Caco-2 (cell line): ENCODE data around the gene VPS33B. TPM values are rescaled to one million over a fixed set of nuclear protein-coding genes. Genes with fewer than 3 reads are reported as not detected.

Source experiments
- BruUV-seq: library from RNA; stranded (reverse); fragments of 400-500 nt; replicated peaks from 2 replicates; lab custom pipeline; 2021; lab: Mats Ljungman, UMichigan
- CTCF ChIA-PET: fragments of 300-600 bp; sonication (Branson Sonifier 250); formaldehyde crosslinking; loops from one replicate; lab custom pipeline; 2022; ENCODE audit warnings: antibody characterized with exemption; lab: Charles Lee
- POLR2A ChIA-PET: fragments of 300-600 bp; sonication (Branson Sonifier 250); formaldehyde crosslinking; loops from one replicate; lab custom pipeline; 2022; ENCODE audit warnings: antibody characterized with exemption; lab: Charles Lee
- DNase-seq, 2 experiments: peaks; one replicate each; pipeline versions ENCODE4 v3.0.0 to v3.0.0-alpha.2; 2020 to 2022
- H3K27me3 ChIP-seq: replicated peaks from 2 replicates; pipeline ENCODE4 v1.6.0; 2011; ENCODE audit warnings: low read length; ENCODE audit not compliant: control insufficient read depth, insufficient read depth
- H3K36me3 ChIP-seq: 2 replicates; pipeline ENCODE4 v1.5.1; 2011; ENCODE audit warnings: low read length; ENCODE audit not compliant: control insufficient read depth, insufficient read depth
- H3K4me1 ChIP-seq: fragments of 250-450 bp; sonication (Bioruptor Pico); 2 replicates; pipeline ENCODE4 v1.5.1; 2020; ENCODE audit warnings: mild to moderate bottlenecking
- H3K4me3 ChIP-seq: 2 replicates; pipeline ENCODE4 v1.5.1; 2011; ENCODE audit warnings: low read depth, mild to moderate bottlenecking, control low read depth, low read length
- H3K9me3 ChIP-seq: fragments of 250-450 bp; sonication (Bioruptor Pico); 2 replicates; pipeline ENCODE4 v1.5.1; 2020; ENCODE audit warnings: mild to moderate bottlenecking, moderate library complexity
- H3K27ac Mint-ChIP-seq: one replicate; pipeline ENCODE4 v1.8.0; 2022; ENCODE audit warnings: mixed read lengths; ENCODE audit not compliant: unreplicated experiment
- H3K27me3 Mint-ChIP-seq: one replicate; pipeline ENCODE4 v1.8.0; 2022; ENCODE audit warnings: mixed read lengths; ENCODE audit not compliant: insufficient read depth, unreplicated experiment
- H3K36me3 Mint-ChIP-seq: one replicate; pipeline ENCODE4 v1.8.0; 2022; ENCODE audit warnings: mild to moderate bottlenecking, mixed read lengths; ENCODE audit not compliant: insufficient read depth, unreplicated experiment
- H3K4me1 Mint-ChIP-seq: one replicate; pipeline ENCODE4 v1.8.0; 2022; ENCODE audit warnings: low read depth, mixed read lengths; ENCODE audit not compliant: unreplicated experiment
- H3K4me3 Mint-ChIP-seq: one replicate; pipeline ENCODE4 v1.8.0; 2022; ENCODE audit warnings: mild to moderate bottlenecking, moderate library complexity, mixed read lengths; ENCODE audit not compliant: unreplicated experiment
- H3K9me3 Mint-ChIP-seq: one replicate; pipeline ENCODE4 v1.8.0; 2022; ENCODE audit warnings: mixed read lengths; ENCODE audit not compliant: unreplicated experiment
- intact Hi-C: fragments of 100-400 bp; cut with micrococcal nuclease; formaldehyde crosslinking; loops from one replicate; pipeline ENCODE4 v1.10.0; 2022; ENCODE audit not compliant: unreplicated experiment
- total RNA-seq: library from RNA; stranded (reverse); gene quantifications from 2 replicates; pipeline ENCODE4 v1.2.3, GENCODE V29; 2022
- TF ChIP-seq, protein P1 (sequence below), 2 experiments: fragments of 200-600 bp in 1 of 2; IDR thresholded peaks; 1 replicate in 1 of 2; 2 replicates in 1 of 2; pipeline versions ENCODE4 v1.5.1 to v1.8.0; 2011 to 2022; ENCODE audit warnings: antibody characterized with exemption in 1 of 2, control low read depth in 1 of 2, inconsistent platforms in 1 of 2, low read depth in 1 of 2, low read length in 1 of 2, mild to moderate bottlenecking in 1 of 2, moderate library complexity in 1 of 2; ENCODE audit not compliant: insufficient read depth in 1 of 2, severe bottlenecking in 1 of 2, unreplicated experiment in 1 of 2

The VPS33B gene
- total RNA-seq, 1 experiment from 2014 or later = 13.7 TPM

DNA sequence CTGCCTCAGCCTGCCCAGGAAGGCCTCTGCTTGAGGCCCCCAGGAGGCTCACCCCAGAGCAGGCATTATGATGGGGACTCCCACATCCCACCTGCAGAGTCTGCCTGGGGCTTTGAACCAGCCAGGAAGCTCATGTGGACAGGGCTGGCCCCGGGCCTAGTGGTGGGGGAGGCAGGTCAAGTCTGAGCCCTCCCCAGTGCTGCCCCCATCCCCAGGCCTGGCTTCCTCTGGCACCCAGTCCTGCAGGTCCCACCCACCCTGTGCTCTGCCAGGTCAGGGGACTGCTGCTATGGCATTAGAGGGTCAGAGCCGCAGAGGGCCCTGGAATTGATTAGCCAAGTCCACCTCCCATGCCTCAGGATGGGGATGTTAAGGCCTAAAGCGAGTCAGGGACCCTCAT, 17.6 kb upstream of the VPS33B start:
- CTCF ChIA-PET = interaction anchor here (0.6 kb wide), 1 partner anchor 1521 kb away, joined by 4 read pairs; no protein-coding TSS in a partner anchor
- Histone ChIP-seq H3K36me3 (no peaks in the 10 kb centered on the region), H3K27me3 (no peaks in the 10 kb centered on the region; the same call in 1 of the 2 replicates), H3K9me3 (no peaks in the 10 kb centered on the region), H3K4me1 (no peaks in the 10 kb centered on the region), H3K4me3 (no peak overlapping the region)
- Mint-ChIP-seq H3K36me3 (peaks cover 2% of the 10 kb centered on the region), H3K4me1 (no peaks in the 10 kb centered on the region), H3K4me3 (no peak overlapping the region), H3K27me3 (peaks cover 11% of the 10 kb centered on the region), H3K27ac (no peak overlapping the region), H3K9me3 (no peaks in the 10 kb centered on the region)
- TF ChIP-seq, protein P1, sequence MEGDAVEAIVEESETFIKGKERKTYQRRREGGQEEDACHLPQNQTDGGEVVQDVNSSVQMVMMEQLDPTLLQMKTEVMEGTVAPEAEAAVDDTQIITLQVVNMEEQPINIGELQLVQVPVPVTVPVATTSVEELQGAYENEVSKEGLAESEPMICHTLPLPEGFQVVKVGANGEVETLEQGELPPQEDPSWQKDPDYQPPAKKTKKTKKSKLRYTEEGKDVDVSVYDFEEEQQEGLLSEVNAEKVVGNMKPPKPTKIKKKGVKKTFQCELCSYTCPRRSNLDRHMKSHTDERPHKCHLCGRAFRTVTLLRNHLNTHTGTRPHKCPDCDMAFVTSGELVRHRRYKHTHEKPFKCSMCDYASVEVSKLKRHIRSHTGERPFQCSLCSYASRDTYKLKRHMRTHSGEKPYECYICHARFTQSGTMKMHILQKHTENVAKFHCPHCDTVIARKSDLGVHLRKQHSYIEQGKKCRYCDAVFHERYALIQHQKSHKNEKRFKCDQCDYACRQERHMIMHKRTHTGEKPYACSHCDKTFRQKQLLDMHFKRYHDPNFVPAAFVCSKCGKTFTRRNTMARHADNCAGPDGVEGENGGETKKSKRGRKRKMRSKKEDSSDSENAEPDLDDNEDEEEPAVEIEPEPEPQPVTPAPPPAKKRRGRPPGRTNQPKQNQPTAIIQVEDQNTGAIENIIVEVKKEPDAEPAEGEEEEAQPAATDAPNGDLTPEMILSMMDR (IDR thresholded peaks at IDR 0.05; ENCODE audit: insufficient read depth in 1 of 2, low read depth in 1 of 2, low read length in 1 of 2, severe bottlenecking in 1 of 2, unreplicated experiment in 1 of 2) = no peak
- DNase-seq = no peak
- intact Hi-C loops = no loop called here
- POLR2A ChIA-PET = no interaction called here
- BruUV-seq = no TSS peak

DNA sequence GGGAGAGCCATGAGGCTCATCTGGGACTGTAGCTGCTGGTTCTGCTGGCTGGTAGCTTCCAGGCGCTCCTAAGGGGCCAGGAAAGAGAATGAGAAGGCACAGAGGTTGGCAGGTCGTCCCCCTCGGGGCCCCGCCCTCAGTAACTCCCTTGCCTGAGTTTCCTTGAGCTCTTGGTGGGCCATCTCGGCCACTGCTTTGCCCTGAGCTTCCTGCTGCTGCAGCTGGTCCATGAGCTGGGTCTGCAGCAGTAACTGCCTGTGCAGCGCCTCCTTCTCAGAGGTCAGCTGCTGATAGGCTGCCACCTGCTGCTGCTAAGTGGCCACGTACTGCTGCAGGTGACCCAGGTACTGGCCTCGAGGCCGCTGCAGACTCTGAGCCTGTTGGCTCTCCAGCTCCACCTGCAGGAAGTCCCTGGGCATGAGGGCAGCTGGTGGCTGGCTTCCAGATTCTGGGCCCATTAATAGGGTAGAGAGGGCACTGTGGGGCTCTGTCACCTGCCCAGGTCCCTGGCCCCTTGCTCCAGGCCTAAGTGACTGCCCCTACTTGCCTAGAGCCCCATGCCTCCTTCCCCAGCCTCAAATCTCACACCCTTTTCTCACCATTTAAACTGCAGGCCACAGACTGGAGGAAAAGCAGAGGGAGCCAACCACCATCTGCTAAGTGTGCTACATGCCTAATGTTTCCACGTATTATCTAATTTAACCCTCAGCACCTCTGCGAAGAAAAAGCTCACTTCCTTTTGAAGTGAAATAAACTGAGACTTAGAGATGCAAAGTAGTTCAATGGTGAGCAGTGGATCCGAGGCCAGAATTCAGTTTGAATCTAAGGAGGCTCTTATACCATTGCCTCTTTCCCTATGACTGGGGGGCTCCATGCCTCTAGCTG, 10.8 kb upstream of the VPS33B start:
- BruUV-seq = no TSS peak
- Mint-ChIP-seq H3K27ac (no peak overlapping the region), H3K36me3 (peaks cover 5% of the 10 kb centered on the region), H3K9me3 (no peaks in the 10 kb centered on the region), H3K4me3 (no peak overlapping the region), H3K4me1 (peaks cover 7% of the 10 kb centered on the region), H3K27me3 (peaks cover 17% of the 10 kb centered on the region)
- Histone ChIP-seq H3K27me3 (no peaks in the 10 kb centered on the region), H3K4me3 (no peak overlapping the region), H3K4me1 (no peaks in the 10 kb centered on the region), H3K36me3 (no peaks in the 10 kb centered on the region), H3K9me3 (no peaks in the 10 kb centered on the region)
- CTCF ChIA-PET = interaction anchor here (0.6 to 2.3 kb wide), 17 partner anchors 11 to 238 kb away, joined by 3 to 33 read pairs (median 4); partner anchors contain the start of genes HDDC3, MAN2A2, PRC1 and RCCD1
- TF ChIP-seq, protein P1 (IDR thresholded peaks at IDR 0.05; ENCODE audit: insufficient read depth in 1 of 2, low read depth in 1 of 2, low read length in 1 of 2, severe bottlenecking in 1 of 2, unreplicated experiment in 1 of 2) = peak; percentile 83 to 84
- intact Hi-C loops = loop anchor here (1.0 to 5.0 kb wide), 3 partner anchors 11 to 61 kb away; partner anchors contain the start of genes PRC1 and VPS33B
- DNase-seq = peak; percentile 91 to 92
- POLR2A ChIA-PET = interaction anchor here (0.6 to 1.4 kb wide), 4 partner anchors 11 to 79 kb away, joined by 3 to 4 read pairs (median 3); partner anchors contain the start of gene VPS33B

GRCh38 chr15:91031796-91032195, 9.4 kb upstream of the VPS33B start:
- POLR2A ChIA-PET = no interaction called here
- no peak for DNase-seq
- Histone ChIP-seq H3K4me1 (no peaks in the 10 kb centered on the region), H3K27me3 (no peaks in the 10 kb centered on the region), H3K9me3 (no peaks in the 10 kb centered on the region), H3K36me3 (no peaks in the 10 kb centered on the region), H3K4me3 (no peak overlapping the region)
- Mint-ChIP-seq H3K9me3 (no peaks in the 10 kb centered on the region), H3K36me3 (peaks cover 5% of the 10 kb centered on the region), H3K27ac (no peak overlapping the region), H3K4me1 (peaks cover 7% of the 10 kb centered on the region), H3K4me3 (no peak overlapping the region), H3K27me3 (peaks cover 15% of the 10 kb centered on the region)
- intact Hi-C loops = loop anchor here (2.0 to 5.0 kb wide), 2 partner anchors 37 to 59 kb away; partner anchors contain the start of gene PRC1
- TF ChIP-seq, protein P1 (IDR thresholded peaks at IDR 0.05; ENCODE audit: insufficient read depth in 1 of 2, low read depth in 1 of 2, low read length in 1 of 2, severe bottlenecking in 1 of 2, unreplicated experiment in 1 of 2) = no peak
- CTCF ChIA-PET = interaction anchor here (2.2 kb wide), 1 partner anchor 97 kb away, joined by 10 read pairs; the partner anchor contains the start of gene UNC45A
- BruUV-seq = no TSS peak
